BE2C (cell line): ENCODE data around the gene BAD.

Source experiments
- DNase-seq: peaks from one replicate; pipeline ENCODE4 v3.0.0-alpha.2; 2020
- H3K27me3 ChIP-seq: fragments of 250-450 bp; sonication (Bioruptor Pico); 2 replicates; pipeline ENCODE4 v1.5.1; 2020; ENCODE audit warnings: mild to moderate bottlenecking
- H3K36me3 ChIP-seq: fragments of 250-450 bp; sonication (Bioruptor Pico); 2 replicates; pipeline ENCODE4 v1.5.1; 2020; ENCODE audit warnings: mild to moderate bottlenecking
- H3K4me1 ChIP-seq: fragments of 250-450 bp; sonication (Bioruptor Pico); 2 replicates; pipeline ENCODE4 v1.5.1; 2020
- H3K4me3 ChIP-seq: 2 replicates; pipeline ENCODE4 v1.5.1; 2011; ENCODE audit warnings: low read depth, low read length
- H3K9me3 ChIP-seq: fragments of 250-450 bp; sonication (Bioruptor Pico); 2 replicates; pipeline ENCODE4 v1.5.1; 2020
- CTCF ChIP-seq: IDR thresholded peaks from 2 replicates; pipeline ENCODE4 v1.5.1; 2012; ENCODE audit warnings: mild to moderate bottlenecking, low read depth, low read length

Gene BAD

GRCh38 chr11:64240435-64241240, 43.8 kb downstream of the BAD start, which contains the start of gene FKBP2:
TSS of gene FKBP2 (plus strand) at chr11:64241095. CDS start at chr11:64242388, 1,293 bp downstream.
- TF ChIP-seq CTCF = no peak
- peak; percentile 94 for DNase-seq
- Histone ChIP-seq H3K27me3 (no peaks in the 10 kb centered on the region), H3K9me3 (no peaks in the 10 kb centered on the region), H3K36me3 (no peaks in the 10 kb centered on the region), H3K4me3 (peak within 1 kb of the TSS; percentile 69), H3K4me1 (peaks cover 4% of the 10 kb centered on the region)

- no peaks in the 10 kb centered on the region for H3K27me3 ChIP-seq
- no peaks in the 10 kb centered on the region for H3K9me3 ChIP-seq
- DNase-seq = no peak
- peak overlapping the region; percentile 69 for H3K4me3 ChIP-seq
- H3K4me1 ChIP-seq = peaks cover 4% of the 10 kb centered on the region
- no peak for TF ChIP-seq CTCF
- no peaks in the 10 kb centered on the region for H3K36me3 ChIP-seq
These were observed 44.6 kb downstream of the BAD start for GRCh38 chr11:64239662-64240434.

GRCh38 chr11:64238999-64239398, 45.5 kb downstream of the BAD start:
- Histone ChIP-seq H3K4me1 (peaks cover 4% of the 10 kb centered on the region), H3K27me3 (no peaks in the 10 kb centered on the region), H3K4me3 (no peak overlapping the region), H3K9me3 (no peaks in the 10 kb centered on the region), H3K36me3 (no peaks in the 10 kb centered on the region)
- no peak for TF ChIP-seq CTCF
- DNase-seq = no peak

DNA sequence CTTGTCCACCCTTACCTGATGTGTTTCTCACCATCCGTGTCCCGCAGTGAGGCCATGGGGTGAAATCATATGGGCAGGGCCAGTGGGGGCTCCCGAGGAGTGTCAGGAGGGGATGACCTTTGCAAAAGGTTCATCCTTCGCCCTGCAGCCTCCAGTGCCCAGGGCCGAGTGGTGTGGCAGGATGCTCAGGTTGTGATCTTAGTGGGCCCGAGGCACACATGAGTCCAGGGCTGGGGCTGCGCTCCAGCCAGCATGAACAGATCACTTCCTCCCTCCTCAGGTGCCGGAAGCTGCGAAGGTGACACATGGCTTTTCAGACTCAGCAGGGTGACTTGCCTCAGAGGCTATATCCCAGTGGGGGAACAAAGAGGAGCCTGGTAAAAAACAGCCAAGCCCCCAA, 46.4 kb downstream of the BAD start:
- Histone ChIP-seq H3K36me3 (no peaks in the 10 kb centered on the region), H3K4me3 (no peak overlapping the region), H3K27me3 (no peaks in the 10 kb centered on the region), H3K4me1 (peaks cover 4% of the 10 kb centered on the region), H3K9me3 (no peaks in the 10 kb centered on the region)
- TF ChIP-seq CTCF = no peak
- DNase-seq = no peak

- no peak for TF ChIP-seq CTCF
- no peak for DNase-seq
- H3K4me3 ChIP-seq = no peak overlapping the region
- no peaks in the 10 kb centered on the region for H3K36me3 ChIP-seq
- H3K27me3 ChIP-seq = no peaks in the 10 kb centered on the region
- H3K9me3 ChIP-seq = no peaks in the 10 kb centered on the region
- H3K4me1 ChIP-seq = peaks cover 4% of the 10 kb centered on the region
These were observed 46.9 kb downstream of the BAD start for GRCh38 chr11:64237484-64237951.
